Measurements from ENCODE around the gene ARHGAP18. TPM values are rescaled to one million over a fixed set of nuclear protein-coding genes. Genes with fewer than 3 reads are reported as not detected.

Gene ARHGAP18
- total RNA-seq, 1 donor from 2014 or later = 38.6 TPM

DNA sequence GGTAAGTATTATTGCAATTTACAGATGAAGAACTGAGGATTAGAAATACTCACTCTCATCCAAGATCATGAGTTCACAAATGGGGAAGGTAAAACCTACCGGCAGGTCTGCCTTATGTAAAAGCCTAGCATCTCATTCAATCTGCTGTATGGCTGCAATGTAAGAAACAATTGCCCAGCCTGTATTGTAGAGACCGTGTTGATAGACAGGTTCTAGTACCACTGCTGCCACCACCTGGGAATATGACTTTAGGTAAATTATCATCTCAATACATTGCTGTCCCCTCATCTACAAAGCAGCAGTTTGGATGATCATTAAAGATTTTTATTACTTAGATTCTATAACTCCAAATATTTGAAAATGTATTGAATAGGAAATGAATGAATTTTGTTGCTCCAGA, 23.3 kb upstream of the ARHGAP18 start:
- no peak overlapping the region for H3K4me3 ChIP-seq (ENCODE audit: insufficient read depth, low read depth, low read length)
- H3K9me3 ChIP-seq (ENCODE audit: insufficient read depth, low read depth, low read length) = no peaks in the 10 kb centered on the region
- no peak for TF ChIP-seq EZH2 (IDR thresholded peaks at IDR 0.05; ENCODE audit: insufficient read depth, low read length)
- TF ChIP-seq, protein P1, sequence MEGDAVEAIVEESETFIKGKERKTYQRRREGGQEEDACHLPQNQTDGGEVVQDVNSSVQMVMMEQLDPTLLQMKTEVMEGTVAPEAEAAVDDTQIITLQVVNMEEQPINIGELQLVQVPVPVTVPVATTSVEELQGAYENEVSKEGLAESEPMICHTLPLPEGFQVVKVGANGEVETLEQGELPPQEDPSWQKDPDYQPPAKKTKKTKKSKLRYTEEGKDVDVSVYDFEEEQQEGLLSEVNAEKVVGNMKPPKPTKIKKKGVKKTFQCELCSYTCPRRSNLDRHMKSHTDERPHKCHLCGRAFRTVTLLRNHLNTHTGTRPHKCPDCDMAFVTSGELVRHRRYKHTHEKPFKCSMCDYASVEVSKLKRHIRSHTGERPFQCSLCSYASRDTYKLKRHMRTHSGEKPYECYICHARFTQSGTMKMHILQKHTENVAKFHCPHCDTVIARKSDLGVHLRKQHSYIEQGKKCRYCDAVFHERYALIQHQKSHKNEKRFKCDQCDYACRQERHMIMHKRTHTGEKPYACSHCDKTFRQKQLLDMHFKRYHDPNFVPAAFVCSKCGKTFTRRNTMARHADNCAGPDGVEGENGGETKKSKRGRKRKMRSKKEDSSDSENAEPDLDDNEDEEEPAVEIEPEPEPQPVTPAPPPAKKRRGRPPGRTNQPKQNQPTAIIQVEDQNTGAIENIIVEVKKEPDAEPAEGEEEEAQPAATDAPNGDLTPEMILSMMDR (IDR thresholded peaks at IDR 0.05; ENCODE audit: insufficient read depth, low read depth, low read length) = no peak
- no peak overlapping the region for H3K27ac Mint-ChIP-seq (ENCODE audit: unreplicated experiment)
- no peak overlapping the region for H3K27ac ChIP-seq (ENCODE audit: low read depth, low read length)
- no peak for FAIRE-seq
- H3K4me1 ChIP-seq (ENCODE audit: insufficient read depth, low read length) = no peaks in the 10 kb centered on the region
- no peak overlapping the region for H3K4me3 Mint-ChIP-seq (ENCODE audit: unreplicated experiment)
- H3K9me3 Mint-ChIP-seq (ENCODE audit: unreplicated experiment) = no peaks in the 10 kb centered on the region
- H4K20me1 ChIP-seq (ENCODE audit: insufficient read depth, low read length) = no peaks in the 10 kb centered on the region
- no peak overlapping the region for H2AFZ ChIP-seq (ENCODE audit: low read depth, low read length)
- no peaks in the 10 kb centered on the region for H3K27me3 ChIP-seq (ENCODE audit: insufficient read depth, low read length)
- H3K27me3 Mint-ChIP-seq (ENCODE audit: low read depth, unreplicated experiment) = no peaks in the 10 kb centered on the region
- H3K9ac ChIP-seq (ENCODE audit: low read length) = no peak overlapping the region
- H3K36me3 Mint-ChIP-seq (ENCODE audit: low read depth, unreplicated experiment) = no peaks in the 10 kb centered on the region
- H3K4me1 Mint-ChIP-seq (ENCODE audit: low read depth, unreplicated experiment) = peaks cover 9% of the 10 kb centered on the region
- H3K79me2 ChIP-seq (ENCODE audit: insufficient read depth, low read length) = no peaks in the 10 kb centered on the region
- no peak overlapping the region for H3K4me2 ChIP-seq (ENCODE audit: low read length)
- DNase-seq (ENCODE audit: low read depth) = no peak
- H3K36me3 ChIP-seq (ENCODE audit: insufficient read depth, low read length) = no peaks in the 10 kb centered on the region

DNA sequence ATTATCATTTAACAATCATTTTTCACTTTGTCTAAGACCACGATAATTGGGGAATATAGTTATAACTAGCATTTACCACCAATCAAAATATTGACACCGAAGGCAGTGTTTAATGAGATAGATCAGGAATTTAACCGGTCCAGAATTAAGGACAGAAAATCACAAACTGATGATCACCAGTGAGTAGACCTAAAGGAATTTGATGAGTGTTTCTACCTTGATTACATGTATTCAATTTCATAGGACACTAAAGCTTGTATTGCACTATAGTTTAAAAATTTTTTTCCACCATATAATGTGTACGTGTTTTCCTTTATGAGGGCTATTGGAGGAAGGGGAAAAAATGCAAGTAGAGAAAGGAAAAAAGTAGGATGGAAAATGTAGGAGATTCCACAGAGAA, 22.6 kb upstream of the ARHGAP18 start:
- no peaks in the 10 kb centered on the region for H3K27me3 ChIP-seq (ENCODE audit: insufficient read depth, low read length)
- FAIRE-seq (no peak), DNase-seq (ENCODE audit: low read depth) (no peak)
- no peaks in the 10 kb centered on the region for H3K36me3 ChIP-seq (ENCODE audit: insufficient read depth, low read length)
- Mint-ChIP-seq H3K36me3 (ENCODE audit: low read depth, unreplicated experiment) (no peaks in the 10 kb centered on the region), H3K27me3 (ENCODE audit: low read depth, unreplicated experiment) (no peaks in the 10 kb centered on the region), H3K4me1 (ENCODE audit: low read depth, unreplicated experiment) (peaks cover 9% of the 10 kb centered on the region), H3K27ac (ENCODE audit: unreplicated experiment) (no peak overlapping the region), H3K9me3 (ENCODE audit: unreplicated experiment) (no peaks in the 10 kb centered on the region), H3K4me3 (ENCODE audit: unreplicated experiment) (no peak overlapping the region)
- no peaks in the 10 kb centered on the region for H3K79me2 ChIP-seq (ENCODE audit: insufficient read depth, low read length)
- H2AFZ ChIP-seq (ENCODE audit: low read depth, low read length) = no peak overlapping the region
- H3K9ac ChIP-seq (ENCODE audit: low read length) = no peak overlapping the region
- no peaks in the 10 kb centered on the region for H4K20me1 ChIP-seq (ENCODE audit: insufficient read depth, low read length)
- no peaks in the 10 kb centered on the region for H3K9me3 ChIP-seq (ENCODE audit: insufficient read depth, low read depth, low read length)
- no peak overlapping the region for H3K27ac ChIP-seq (ENCODE audit: low read depth, low read length)
- H3K4me2 ChIP-seq (ENCODE audit: low read length) = no peak overlapping the region
- no peak overlapping the region for H3K4me3 ChIP-seq (ENCODE audit: insufficient read depth, low read depth, low read length)
- no peak for TF ChIP-seq EZH2 (IDR thresholded peaks at IDR 0.05; ENCODE audit: insufficient read depth, low read length)
- TF ChIP-seq, protein P1 (IDR thresholded peaks at IDR 0.05; ENCODE audit: insufficient read depth, low read depth, low read length) = no peak
- no peaks in the 10 kb centered on the region for H3K4me1 ChIP-seq (ENCODE audit: insufficient read depth, low read length)

DNA sequence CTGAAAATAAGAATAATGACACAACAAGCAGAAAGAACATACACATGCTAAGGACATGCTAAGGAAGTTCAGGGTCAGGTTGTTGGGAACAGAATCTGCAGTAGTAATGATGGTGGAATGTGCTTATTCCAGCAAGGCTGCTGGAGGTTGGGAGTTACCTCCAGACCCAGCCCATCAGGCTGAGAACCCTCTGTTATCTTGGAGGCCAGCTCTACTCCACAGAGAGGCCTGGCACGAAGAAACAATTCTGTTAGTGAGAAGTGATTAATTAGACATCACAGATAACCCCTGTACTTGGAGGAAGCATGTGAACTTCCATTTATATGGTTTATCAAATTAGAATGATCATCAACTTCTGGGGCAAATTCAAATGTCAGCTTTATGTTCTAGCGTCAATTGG, 22.1 kb upstream of the ARHGAP18 start:
- no peak overlapping the region for H3K9ac ChIP-seq (ENCODE audit: low read length)
- TF ChIP-seq, protein P1 (IDR thresholded peaks at IDR 0.05; ENCODE audit: insufficient read depth, low read depth, low read length) = no peak
- no peak for TF ChIP-seq EZH2 (IDR thresholded peaks at IDR 0.05; ENCODE audit: insufficient read depth, low read length)
- no peaks in the 10 kb centered on the region for H3K9me3 ChIP-seq (ENCODE audit: insufficient read depth, low read depth, low read length)
- no peaks in the 10 kb centered on the region for H3K79me2 ChIP-seq (ENCODE audit: insufficient read depth, low read length)
- H3K4me3 ChIP-seq (ENCODE audit: insufficient read depth, low read depth, low read length) = no peak overlapping the region
- no peak overlapping the region for H3K4me2 ChIP-seq (ENCODE audit: low read length)
- FAIRE-seq (no peak), DNase-seq (ENCODE audit: low read depth) (no peak)
- H3K27ac Mint-ChIP-seq (ENCODE audit: unreplicated experiment) = no peak overlapping the region
- H3K27me3 ChIP-seq (ENCODE audit: insufficient read depth, low read length) = no peaks in the 10 kb centered on the region
- H3K27me3 Mint-ChIP-seq (ENCODE audit: low read depth, unreplicated experiment) = no peaks in the 10 kb centered on the region
- H3K4me3 Mint-ChIP-seq (ENCODE audit: unreplicated experiment) = no peak overlapping the region
- H3K36me3 Mint-ChIP-seq (ENCODE audit: low read depth, unreplicated experiment) = no peaks in the 10 kb centered on the region
- H2AFZ ChIP-seq (ENCODE audit: low read depth, low read length) = peak overlapping the region; percentile 41
- no peaks in the 10 kb centered on the region for H4K20me1 ChIP-seq (ENCODE audit: insufficient read depth, low read length)
- no peaks in the 10 kb centered on the region for H3K36me3 ChIP-seq (ENCODE audit: insufficient read depth, low read length)
- no peak overlapping the region for H3K27ac ChIP-seq (ENCODE audit: low read depth, low read length)
- H3K4me1 Mint-ChIP-seq (ENCODE audit: low read depth, unreplicated experiment) = peaks cover 9% of the 10 kb centered on the region
- H3K9me3 Mint-ChIP-seq (ENCODE audit: unreplicated experiment) = no peaks in the 10 kb centered on the region
- no peaks in the 10 kb centered on the region for H3K4me1 ChIP-seq (ENCODE audit: insufficient read depth, low read length)
